ENCODE results near the gene AURKAIP1. TPM values are rescaled to one million over a fixed set of nuclear protein-coding genes. Genes with fewer than 3 reads are reported as not detected.

Gene AURKAIP1
- polyA plus RNA-seq, 1 of the 3 experiments (the other 2 are of a cell fraction), result 214 TPM

- H3K9me3 ChIP-seq, result no peaks in the 10 kb centered on the region
- ChIA-PET CTCF (interaction anchor here (0.7 to 1.9 kb wide), 5 partner anchors 13 to 1189 kb away, joined by 3 to 7 read pairs (median 3); no protein-coding TSS in a partner anchor), POLR2A (no interaction called here)
- peaks cover 0 to 17% of the 10 kb centered on the region in 2 experiments for H3K36me3 ChIP-seq (replicated peaks in 1 of 2; ENCODE audit: control insufficient read depth in 1 of 2, insufficient read depth in 2 of 2, low read length in 1 of 2)
- no peak overlapping the region for H3K4me2 ChIP-seq
- 35% methylated on average over 3 of the region's 15 CpGs for WGBS (ENCODE audit: low lambda C conversion rate)
- no peaks in the 10 kb centered on the region for H4K20me1 ChIP-seq (ENCODE audit: insufficient read depth)
- peaks cover 14% of the 10 kb centered on the region for H3K79me2 ChIP-seq (ENCODE audit: insufficient read depth)
- H2AFZ ChIP-seq (ENCODE audit: low read depth), result no peak overlapping the region
- H3F3A ChIP-seq (replicated peaks; ENCODE audit: insufficient read depth), result peaks cover 5% of the 10 kb centered on the region
- H3K4me3 ChIP-seq (ENCODE audit: low read depth in 2 of 2, low read length in 1 of 2), result no peak overlapping the region
- H3K27me3 ChIP-seq (ENCODE audit: insufficient read depth), result no peaks in the 10 kb centered on the region
- no peaks in the 10 kb centered on the region for H3K9me2 ChIP-seq
- H3K4me1 ChIP-seq (ENCODE audit: control insufficient read depth in 1 of 2, insufficient read depth in 2 of 2, low read depth in 1 of 2, low read length in 1 of 2), result peaks cover 0 to 23% of the 10 kb centered on the region in 2 experiments; a peak in 1 of 4 replicates
- no peak overlapping the region for H3K9ac ChIP-seq
- DNase-seq, result peak; percentile 56
- no peak overlapping the region for H3K27ac ChIP-seq (ENCODE audit: low read depth in 2 of 2, low read length in 1 of 2)
- no peak for TF ChIP-seq FOSL2 (IDR thresholded peaks at IDR 0.05; ENCODE audit: borderline replicate concordance, low read depth)
- no peak for TF ChIP-seq MXI1 (IDR thresholded peaks at IDR 0.05; ENCODE audit: low read depth, low read length)
- no peak for TF ChIP-seq EP300 (IDR thresholded peaks at IDR 0.05; ENCODE audit: borderline replicate concordance in 1 of 2, low read depth in 1 of 2, low read length in 1 of 2)
Observed at GRCh38 chr1:1330366-1331067, 44.5 kb downstream of the AURKAIP1 start.

DNA sequence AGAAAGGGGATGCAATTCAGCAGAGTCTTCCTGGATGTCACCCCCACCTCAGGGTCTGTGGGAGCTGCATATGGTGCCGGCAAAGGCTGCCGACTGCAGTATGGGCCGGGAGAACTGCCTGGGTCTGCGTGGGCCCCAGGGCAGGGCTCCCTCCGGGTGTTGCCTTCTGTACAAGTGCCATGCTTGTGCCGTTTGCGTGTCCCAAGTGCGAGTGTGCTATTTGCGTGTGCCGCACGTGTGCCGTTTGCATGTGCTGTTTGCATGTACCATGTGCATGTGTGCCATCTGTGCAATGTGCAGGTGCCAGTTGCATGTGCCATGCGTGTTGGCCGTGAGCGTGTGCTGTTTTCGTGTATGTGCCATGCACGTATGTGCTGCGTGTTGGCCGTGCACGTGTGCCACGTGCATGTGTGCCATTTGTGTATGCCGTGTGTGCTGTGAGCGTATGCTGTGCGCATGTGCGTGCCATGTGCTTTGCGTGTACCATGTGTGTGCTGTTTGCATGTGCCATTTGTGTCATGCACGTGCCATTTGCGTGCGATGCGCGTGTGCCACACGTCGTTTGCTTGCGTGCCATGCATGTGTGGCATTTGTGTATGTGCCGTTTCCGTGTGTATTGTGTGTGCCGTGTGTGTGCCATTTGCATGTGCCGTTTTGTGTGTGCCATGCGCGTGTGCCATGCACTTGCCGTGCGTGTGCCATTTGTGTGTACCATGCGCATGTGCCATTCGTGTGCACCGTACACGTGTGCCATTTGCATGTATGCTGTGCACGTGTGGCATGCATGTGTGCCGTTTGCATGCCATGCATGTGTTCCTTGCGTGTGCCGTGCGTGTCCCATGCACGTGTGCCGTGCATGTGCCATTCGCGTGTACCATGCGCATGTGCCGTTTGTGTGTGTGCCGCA is 45.5 kb downstream of the AURKAIP1 start:
- Histone ChIP-seq H3K4me1 (ENCODE audit: control insufficient read depth in 1 of 2, insufficient read depth in 2 of 2, low read depth in 1 of 2, low read length in 1 of 2) (peaks cover 0 to 26% of the 10 kb centered on the region in 2 experiments; a peak in 1 of 4 replicates), H3K27me3 (ENCODE audit: insufficient read depth) (no peaks in the 10 kb centered on the region), H3K79me2 (ENCODE audit: insufficient read depth) (peaks cover 23% of the 10 kb centered on the region), H3K4me3 (ENCODE audit: low read depth in 2 of 2, low read length in 1 of 2) (no peak overlapping the region), H3K27ac (ENCODE audit: low read depth in 2 of 2, low read length in 1 of 2) (no peak overlapping the region), H4K20me1 (ENCODE audit: insufficient read depth) (no peaks in the 10 kb centered on the region), H3K4me2 (no peak overlapping the region), H3K36me3 (replicated peaks in 1 of 2; ENCODE audit: control insufficient read depth in 1 of 2, insufficient read depth in 2 of 2, low read length in 1 of 2) (peaks cover 0 to 14% of the 10 kb centered on the region in 2 experiments), H2AFZ (ENCODE audit: low read depth) (no peak overlapping the region), H3K9me3 (no peaks in the 10 kb centered on the region), H3K9ac (no peak overlapping the region), H3F3A (replicated peaks; ENCODE audit: insufficient read depth) (peaks cover 5% of the 10 kb centered on the region), H3K9me2 (no peaks in the 10 kb centered on the region)
- no peak for DNase-seq
- TF ChIP-seq CHD2 (IDR thresholded peaks at IDR 0.05; ENCODE audit: low read length, partially characterized antibody) (no peak), ELF1 (IDR thresholded peaks at IDR 0.05) (no peak)
- TF ChIP-seq, protein P1, sequence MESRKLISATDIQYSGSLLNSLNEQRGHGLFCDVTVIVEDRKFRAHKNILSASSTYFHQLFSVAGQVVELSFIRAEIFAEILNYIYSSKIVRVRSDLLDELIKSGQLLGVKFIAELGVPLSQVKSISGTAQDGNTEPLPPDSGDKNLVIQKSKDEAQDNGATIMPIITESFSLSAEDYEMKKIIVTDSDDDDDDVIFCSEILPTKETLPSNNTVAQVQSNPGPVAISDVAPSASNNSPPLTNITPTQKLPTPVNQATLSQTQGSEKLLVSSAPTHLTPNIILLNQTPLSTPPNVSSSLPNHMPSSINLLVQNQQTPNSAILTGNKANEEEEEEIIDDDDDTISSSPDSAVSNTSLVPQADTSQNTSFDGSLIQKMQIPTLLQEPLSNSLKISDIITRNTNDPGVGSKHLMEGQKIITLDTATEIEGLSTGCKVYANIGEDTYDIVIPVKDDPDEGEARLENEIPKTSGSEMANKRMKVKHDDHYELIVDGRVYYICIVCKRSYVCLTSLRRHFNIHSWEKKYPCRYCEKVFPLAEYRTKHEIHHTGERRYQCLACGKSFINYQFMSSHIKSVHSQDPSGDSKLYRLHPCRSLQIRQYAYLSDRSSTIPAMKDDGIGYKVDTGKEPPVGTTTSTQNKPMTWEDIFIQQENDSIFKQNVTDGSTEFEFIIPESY (IDR thresholded peaks at IDR 0.05; ENCODE audit: borderline replicate concordance, low read depth), result no peak
- TF ChIP-seq, protein P2, sequence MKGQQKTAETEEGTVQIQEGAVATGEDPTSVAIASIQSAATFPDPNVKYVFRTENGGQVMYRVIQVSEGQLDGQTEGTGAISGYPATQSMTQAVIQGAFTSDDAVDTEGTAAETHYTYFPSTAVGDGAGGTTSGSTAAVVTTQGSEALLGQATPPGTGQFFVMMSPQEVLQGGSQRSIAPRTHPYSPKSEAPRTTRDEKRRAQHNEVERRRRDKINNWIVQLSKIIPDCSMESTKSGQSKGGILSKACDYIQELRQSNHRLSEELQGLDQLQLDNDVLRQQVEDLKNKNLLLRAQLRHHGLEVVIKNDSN (IDR thresholded peaks at IDR 0.05; ENCODE audit: borderline replicate concordance, low read depth), result no peak
- CTCF ChIA-PET, result interaction anchor here (0.7 to 1.9 kb wide), 5 partner anchors 14 to 1190 kb away, joined by 3 to 7 read pairs (median 3); no protein-coding TSS in a partner anchor
- WGBS (ENCODE audit: low lambda C conversion rate), result 89% methylated on average over 49 of the region's 58 CpGs
- POLR2A ChIA-PET, result no interaction called here
